GM12878 (cell line): ENCODE measurements around the gene DNAAF2. TPM values are rescaled to one million over a fixed set of nuclear protein-coding genes. Genes with fewer than 3 reads are reported as not detected.

Experiments used
- CBX3 ChIP-seq: fragments of 200-600 bp; sonication (generic); IDR thresholded peaks from 2 replicates; pipeline ENCODE4 v1.6.1; 2016; ENCODE audit warnings: low read depth, borderline replicate concordance
- CBX5 ChIP-seq: sonication (generic); IDR thresholded peaks from 2 replicates; pipeline ENCODE4 v1.6.1; 2016; ENCODE audit warnings: low read depth, moderate library complexity, mild to moderate bottlenecking, inconsistent platforms
- EED ChIP-seq: sonication (generic); IDR thresholded peaks from 2 replicates; pipeline ENCODE4 v1.6.1; 2016; ENCODE audit warnings: antibody characterized with exemption, low read depth
- IKZF1 ChIP-seq: fragments of 450-650 bp; conservative IDR thresholded peaks from 2 replicates; pipeline ENCODE4 v1.6.1; 2017; ENCODE audit warnings: antibody characterized with exemption, mild to moderate bottlenecking
- NFIC ChIP-seq: IDR thresholded peaks from 2 replicates; pipeline ENCODE4 v1.6.1; 2012; ENCODE audit warnings: low read depth, mild to moderate bottlenecking, inconsistent platforms, low read length, moderate library complexity
- RCOR1 ChIP-seq: conservative IDR thresholded peaks from 2 replicates; pipeline ENCODE4 v1.6.1; 2012; ENCODE audit warnings: low read depth, low read length, improper control_type of control experiment
- ZNF207 ChIP-seq: fragments of 450-650 bp; IDR thresholded peaks from 2 replicates; pipeline ENCODE4 v1.6.1; 2014; ENCODE audit warnings: antibody characterized with exemption, mild to moderate bottlenecking, borderline replicate concordance
- polyA plus RNA-seq, 11 experiments: library from polyadenylated mRNA; depleted of rRNA in 4 of 11; unstranded in 6 of 11; stranded (reverse) in 5 of 11; fragments of >200 nt; fragmentation: Nextera tagmentation in 4 of 11; fragmentation: Illumina TruSeq in 1 of 11; extraction: Ambion mirVana in 4 of 11; extraction: Trizol in 1 of 11; gene quantifications; 1 replicate in 1 of 11; 2 replicates in 10 of 11; pipeline versions ENCODE4 v1.2.1 to v1.2.3, GENCODE V29; 2011 to 2016; ENCODE audit warnings: inconsistent platforms in 2 of 11, missing spikeins in 2 of 11, low read depth in 1 of 11
- total RNA-seq, 4 experiments: library from RNA; depleted of rRNA in 3 of 4; stranded (reverse); fragments of >200 nt in 3 of 4; fragmentation: Illumina TruSeq in 1 of 4; extraction: Trizol in 1 of 4; gene quantifications; 2 replicates each; pipeline versions ENCODE4 v1.2.1 to v1.2.3, GENCODE V29; 2013 to 2021
- TF ChIP-seq, protein P1 (sequence below): fragments of 450-650 bp; formaldehyde crosslinking; IDR thresholded peaks from 2 replicates; pipeline ENCODE4 v1.4.0; 2022; ENCODE audit warnings: mild to moderate bottlenecking, moderate library complexity
- TF ChIP-seq, protein P2 (sequence below): fragments of 450-650 bp; IDR thresholded peaks from 2 replicates; pipeline ENCODE4 v1.6.1; 2017; ENCODE audit warnings: low read depth, mild to moderate bottlenecking, moderate library complexity
- TF ChIP-seq, protein P3 (sequence below): fragments of 450-650 bp; IDR thresholded peaks from 2 replicates; pipeline ENCODE4 v1.6.1; 2018; ENCODE audit warnings: mild to moderate bottlenecking, low read depth, moderate library complexity; ENCODE audit not compliant: partially characterized antibody
- TF ChIP-seq, protein P4 (sequence below): IDR thresholded peaks from 2 replicates; pipeline ENCODE4 v1.6.1; 2012; ENCODE audit warnings: low read depth, low read length, improper control_type of control experiment
- TF ChIP-seq, protein P5 (sequence below): IDR thresholded peaks from 2 replicates; pipeline ENCODE4 v1.6.1; 2011; ENCODE audit warnings: mild to moderate bottlenecking, low read depth, low read length, moderate library complexity; ENCODE audit not compliant: insufficient replicate concordance
- TF ChIP-seq, protein P6 (sequence below): fragments of 450-650 bp; IDR thresholded peaks from 2 replicates; pipeline ENCODE4 v1.6.1; 2018; ENCODE audit warnings: borderline replicate concordance, mild to moderate bottlenecking; ENCODE audit not compliant: partially characterized antibody

Gene DNAAF2
- total and polyA plus RNA-seq, 10 of the 15 experiments (the other 5 are each of a cell fraction or from before 2014, with no cell fraction given), result 5.7 to 24.7 (median 10.8) TPM

DNA sequence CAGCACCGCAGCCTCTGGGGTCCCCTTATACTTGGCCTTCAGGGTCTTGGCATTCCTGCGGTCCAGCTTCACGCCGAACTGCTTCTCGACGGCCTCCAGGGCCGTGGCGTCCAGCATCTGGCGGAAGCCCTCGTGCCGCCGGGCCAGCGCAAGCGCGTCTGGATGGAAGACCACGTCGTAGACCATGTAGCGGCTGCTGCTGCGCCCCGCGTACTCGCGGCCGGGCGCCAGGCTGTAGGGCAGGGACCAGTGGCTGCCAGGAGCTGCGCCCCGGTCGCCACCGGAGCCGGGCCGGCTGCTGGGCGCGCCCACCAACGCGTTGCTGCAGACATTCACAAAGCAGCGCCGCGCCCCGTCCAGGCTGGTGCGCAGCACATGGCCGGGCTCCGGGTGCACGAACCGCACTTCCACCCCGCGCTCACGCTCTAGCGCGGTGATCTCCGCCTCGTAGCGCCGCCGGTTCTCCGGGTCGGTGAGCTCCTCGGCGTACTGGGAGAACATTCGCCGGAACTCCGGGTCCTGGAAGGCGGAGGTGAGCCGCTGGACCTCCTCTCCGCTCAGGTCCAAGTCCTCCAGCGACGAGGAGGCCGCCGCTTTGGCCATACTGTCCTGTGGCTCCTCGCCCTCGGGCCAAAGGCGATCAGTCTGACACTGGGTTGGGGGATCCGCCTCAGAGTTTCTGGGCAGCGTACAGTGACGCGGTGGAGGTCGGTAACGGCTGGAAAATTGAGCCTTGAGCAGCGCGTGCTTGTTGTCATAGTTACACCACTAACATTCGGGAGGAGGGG is at the start of gene DNAAF2 (continued):
- TF ChIP-seq, protein P1, sequence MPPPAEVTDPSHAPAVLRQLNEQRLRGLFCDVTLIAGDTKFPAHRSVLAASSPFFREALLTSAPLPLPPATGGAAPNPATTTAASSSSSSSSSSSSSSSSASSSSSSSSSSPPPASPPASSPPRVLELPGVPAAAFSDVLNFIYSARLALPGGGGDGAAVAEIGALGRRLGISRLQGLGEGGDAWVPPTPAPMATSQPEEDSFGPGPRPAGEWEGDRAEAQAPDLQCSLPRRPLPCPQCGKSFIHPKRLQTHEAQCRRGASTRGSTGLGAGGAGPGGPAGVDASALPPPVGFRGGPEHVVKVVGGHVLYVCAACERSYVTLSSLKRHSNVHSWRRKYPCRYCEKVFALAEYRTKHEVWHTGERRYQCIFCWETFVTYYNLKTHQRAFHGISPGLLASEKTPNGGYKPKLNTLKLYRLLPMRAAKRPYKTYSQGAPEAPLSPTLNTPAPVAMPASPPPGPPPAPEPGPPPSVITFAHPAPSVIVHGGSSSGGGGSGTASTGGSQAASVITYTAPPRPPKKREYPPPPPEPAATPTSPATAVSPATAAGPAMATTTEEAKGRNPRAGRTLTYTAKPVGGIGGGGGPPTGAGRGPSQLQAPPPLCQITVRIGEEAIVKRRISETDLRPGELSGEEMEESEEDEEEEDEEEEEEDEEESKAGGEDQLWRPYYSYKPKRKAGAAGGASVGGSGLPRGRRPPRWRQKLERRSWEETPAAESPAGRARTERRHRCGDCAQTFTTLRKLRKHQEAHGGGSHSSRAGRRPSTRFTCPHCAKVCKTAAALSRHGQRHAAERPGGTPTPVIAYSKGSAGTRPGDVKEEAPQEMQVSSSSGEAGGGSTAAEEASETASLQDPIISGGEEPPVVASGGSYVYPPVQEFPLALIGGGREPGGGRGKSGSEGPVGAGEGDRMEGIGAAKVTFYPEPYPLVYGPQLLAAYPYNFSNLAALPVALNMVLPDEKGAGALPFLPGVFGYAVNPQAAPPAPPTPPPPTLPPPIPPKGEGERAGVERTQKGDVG (CRISPR knock-in tag), result no peak
- TF ChIP-seq, protein P2, sequence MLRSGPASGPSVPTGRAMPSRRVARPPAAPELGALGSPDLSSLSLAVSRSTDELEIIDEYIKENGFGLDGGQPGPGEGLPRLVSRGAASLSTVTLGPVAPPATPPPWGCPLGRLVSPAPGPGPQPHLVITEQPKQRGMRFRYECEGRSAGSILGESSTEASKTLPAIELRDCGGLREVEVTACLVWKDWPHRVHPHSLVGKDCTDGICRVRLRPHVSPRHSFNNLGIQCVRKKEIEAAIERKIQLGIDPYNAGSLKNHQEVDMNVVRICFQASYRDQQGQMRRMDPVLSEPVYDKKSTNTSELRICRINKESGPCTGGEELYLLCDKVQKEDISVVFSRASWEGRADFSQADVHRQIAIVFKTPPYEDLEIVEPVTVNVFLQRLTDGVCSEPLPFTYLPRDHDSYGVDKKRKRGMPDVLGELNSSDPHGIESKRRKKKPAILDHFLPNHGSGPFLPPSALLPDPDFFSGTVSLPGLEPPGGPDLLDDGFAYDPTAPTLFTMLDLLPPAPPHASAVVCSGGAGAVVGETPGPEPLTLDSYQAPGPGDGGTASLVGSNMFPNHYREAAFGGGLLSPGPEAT, result no peak
- TF ChIP-seq, protein P3, sequence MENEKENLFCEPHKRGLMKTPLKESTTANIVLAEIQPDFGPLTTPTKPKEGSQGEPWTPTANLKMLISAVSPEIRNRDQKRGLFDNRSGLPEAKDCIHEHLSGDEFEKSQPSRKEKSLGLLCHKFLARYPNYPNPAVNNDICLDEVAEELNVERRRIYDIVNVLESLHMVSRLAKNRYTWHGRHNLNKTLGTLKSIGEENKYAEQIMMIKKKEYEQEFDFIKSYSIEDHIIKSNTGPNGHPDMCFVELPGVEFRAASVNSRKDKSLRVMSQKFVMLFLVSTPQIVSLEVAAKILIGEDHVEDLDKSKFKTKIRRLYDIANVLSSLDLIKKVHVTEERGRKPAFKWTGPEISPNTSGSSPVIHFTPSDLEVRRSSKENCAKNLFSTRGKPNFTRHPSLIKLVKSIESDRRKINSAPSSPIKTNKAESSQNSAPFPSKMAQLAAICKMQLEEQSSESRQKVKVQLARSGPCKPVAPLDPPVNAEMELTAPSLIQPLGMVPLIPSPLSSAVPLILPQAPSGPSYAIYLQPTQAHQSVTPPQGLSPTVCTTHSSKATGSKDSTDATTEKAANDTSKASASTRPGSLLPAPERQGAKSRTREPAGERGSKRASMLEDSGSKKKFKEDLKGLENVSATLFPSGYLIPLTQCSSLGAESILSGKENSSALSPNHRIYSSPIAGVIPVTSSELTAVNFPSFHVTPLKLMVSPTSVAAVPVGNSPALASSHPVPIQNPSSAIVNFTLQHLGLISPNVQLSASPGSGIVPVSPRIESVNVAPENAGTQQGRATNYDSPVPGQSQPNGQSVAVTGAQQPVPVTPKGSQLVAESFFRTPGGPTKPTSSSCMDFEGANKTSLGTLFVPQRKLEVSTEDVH, result no peak
- TF ChIP-seq CBX3, result no peak
- TF ChIP-seq CBX5, result no peak
- peak; percentile 93 for TF ChIP-seq IKZF1
- no peak for TF ChIP-seq ZNF207
- TF ChIP-seq, protein P4, sequence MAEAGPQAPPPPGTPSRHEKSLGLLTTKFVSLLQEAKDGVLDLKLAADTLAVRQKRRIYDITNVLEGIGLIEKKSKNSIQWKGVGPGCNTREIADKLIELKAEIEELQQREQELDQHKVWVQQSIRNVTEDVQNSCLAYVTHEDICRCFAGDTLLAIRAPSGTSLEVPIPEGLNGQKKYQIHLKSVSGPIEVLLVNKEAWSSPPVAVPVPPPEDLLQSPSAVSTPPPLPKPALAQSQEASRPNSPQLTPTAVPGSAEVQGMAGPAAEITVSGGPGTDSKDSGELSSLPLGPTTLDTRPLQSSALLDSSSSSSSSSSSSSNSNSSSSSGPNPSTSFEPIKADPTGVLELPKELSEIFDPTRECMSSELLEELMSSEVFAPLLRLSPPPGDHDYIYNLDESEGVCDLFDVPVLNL, result no peak
- no peak for TF ChIP-seq NFIC
- TF ChIP-seq, protein P5, sequence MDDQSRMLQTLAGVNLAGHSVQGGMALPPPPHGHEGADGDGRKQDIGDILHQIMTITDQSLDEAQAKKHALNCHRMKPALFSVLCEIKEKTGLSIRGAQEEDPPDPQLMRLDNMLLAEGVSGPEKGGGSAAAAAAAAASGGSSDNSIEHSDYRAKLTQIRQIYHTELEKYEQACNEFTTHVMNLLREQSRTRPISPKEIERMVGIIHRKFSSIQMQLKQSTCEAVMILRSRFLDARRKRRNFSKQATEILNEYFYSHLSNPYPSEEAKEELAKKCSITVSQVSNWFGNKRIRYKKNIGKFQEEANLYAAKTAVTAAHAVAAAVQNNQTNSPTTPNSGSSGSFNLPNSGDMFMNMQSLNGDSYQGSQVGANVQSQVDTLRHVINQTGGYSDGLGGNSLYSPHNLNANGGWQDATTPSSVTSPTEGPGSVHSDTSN, result no peak
- TF ChIP-seq EED, result no peak
- TF ChIP-seq, protein P6, sequence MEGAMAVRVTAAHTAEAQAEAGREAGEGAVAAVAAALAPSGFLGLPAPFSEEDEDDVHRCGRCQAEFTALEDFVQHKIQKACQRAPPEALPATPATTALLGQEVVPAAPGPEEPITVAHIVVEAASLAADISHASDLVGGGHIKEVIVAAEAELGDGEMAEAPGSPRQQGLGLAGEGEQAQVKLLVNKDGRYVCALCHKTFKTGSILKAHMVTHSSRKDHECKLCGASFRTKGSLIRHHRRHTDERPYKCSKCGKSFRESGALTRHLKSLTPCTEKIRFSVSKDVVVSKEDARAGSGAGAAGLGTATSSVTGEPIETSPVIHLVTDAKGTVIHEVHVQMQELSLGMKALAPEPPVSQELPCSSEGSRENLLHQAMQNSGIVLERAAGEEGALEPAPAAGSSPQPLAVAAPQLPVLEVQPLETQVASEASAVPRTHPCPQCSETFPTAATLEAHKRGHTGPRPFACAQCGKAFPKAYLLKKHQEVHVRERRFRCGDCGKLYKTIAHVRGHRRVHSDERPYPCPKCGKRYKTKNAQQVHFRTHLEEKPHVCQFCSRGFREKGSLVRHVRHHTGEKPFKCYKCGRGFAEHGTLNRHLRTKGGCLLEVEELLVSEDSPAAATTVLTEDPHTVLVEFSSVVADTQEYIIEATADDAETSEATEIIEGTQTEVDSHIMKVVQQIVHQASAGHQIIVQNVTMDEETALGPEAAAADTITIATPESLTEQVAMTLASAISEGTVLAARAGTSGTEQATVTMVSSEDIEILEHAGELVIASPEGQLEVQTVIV, result no peak
- no peak for TF ChIP-seq RCOR1
